HCT116 (cell line): ENCODE measurements around the gene TXNDC11. TPM values are rescaled to one million over a fixed set of nuclear protein-coding genes. Genes with fewer than 3 reads are reported as not detected.
A peak's percentile ranks its signal among the peaks of the same experiment; 100 is the strongest.

Experiments
- ATAC-seq: fragments of 200-7000 bp; cut with Tn5 transposase; 2 replicates; pipeline ENCODE4 v1.9.1; 2020; ENCODE audit warnings: mild to moderate bottlenecking, moderate library complexity
- BruUV-seq: library from RNA; stranded (reverse); fragments of 400-500 nt; replicated peaks from 2 replicates; lab custom pipeline; 2021; lab: Mats Ljungman, UMichigan
- CTCF ChIA-PET: fragments of 300-600 bp; sonication (Branson Sonifier 250); formaldehyde crosslinking; loops from one replicate; lab custom pipeline; 2021; ENCODE audit warnings: antibody characterized with exemption; lab: Charles Lee
- POLR2A ChIA-PET: fragments of 300-600, 350-600 bp; sonication (Branson Sonifier 250); formaldehyde crosslinking; loops from one replicate; lab custom pipeline; 2021; ENCODE audit warnings: antibody characterized with exemption; lab: Charles Lee
- RAD21 ChIA-PET, 2 experiments: fragments of 300-600 bp; sonication (Branson Sonifier 250); formaldehyde crosslinking; loops; one replicate each; lab custom pipeline; 2023; ENCODE audit warnings: low total read pairs in 2 of 2; ENCODE audit not compliant: uncharacterized antibody in 2 of 2, unreplicated experiment in 2 of 2, low non-redundant PET in 1 of 2; lab: Charles Lee
- DNase-seq: peaks from one replicate; pipeline ENCODE4 v3.0.0-alpha.2; 2010; ENCODE audit warnings: low read depth, low spot score
- H2AFZ ChIP-seq: fragments of 200-600 bp; shearing (Covaris generic), sonication (generic); 2 replicates; pipeline ENCODE4 v1.6.1; 2017; ENCODE audit warnings: low read depth, mixed run types, mixed read lengths, antibody characterized with exemption, low read length; ENCODE audit not compliant: poor library complexity, severe bottlenecking
- H3K27ac ChIP-seq: 2 replicates; pipeline ENCODE4 v1.5.1; 2012; ENCODE audit warnings: low read depth, low read length
- H3K27me3 ChIP-seq: fragments of 200-600 bp; sonication (generic); 2 replicates; pipeline ENCODE4 v1.6.1; 2016; ENCODE audit warnings: mixed run types, low read length, mixed read lengths; ENCODE audit not compliant: insufficient read depth
- H3K36me3 ChIP-seq, 2 experiments: fragments of 200-500 bp in 1 of 2; fragments of 200-600 bp in 1 of 2; sonication (Bioruptor generic) in 1 of 2; sonication (generic) in 1 of 2; 2 replicates each; pipeline versions ENCODE4 v1.5.1 to v1.6.1; 2014 to 2016; ENCODE audit warnings: low read length in 2 of 2, inconsistent platforms in 1 of 2, mixed read lengths in 1 of 2, mixed run types in 1 of 2; ENCODE audit not compliant: insufficient read depth in 2 of 2, control insufficient read depth in 1 of 2
- H3K4me1 ChIP-seq, 2 experiments: fragments of 200-600 bp in 1 of 2; sonication (generic) in 1 of 2; 2 replicates each; pipeline versions ENCODE4 v1.5.1 to v1.6.1; 2012 to 2017; ENCODE audit warnings: low read length in 2 of 2, inconsistent platforms in 1 of 2, mild to moderate bottlenecking in 1 of 2, mixed read lengths in 1 of 2, mixed run types in 1 of 2, moderate library complexity in 1 of 2; ENCODE audit not compliant: insufficient read depth in 2 of 2, control insufficient read depth in 1 of 2
- H3K4me2 ChIP-seq: fragments of 200-600 bp; sonication (generic); 2 replicates; pipeline ENCODE4 v1.6.1; 2017; ENCODE audit warnings: mixed run types, low read length, mixed read lengths
- H3K4me3 ChIP-seq, 2 experiments: fragments of 200-600 bp in 1 of 2; sonication (generic) in 1 of 2; replicated peaks in 1 of 2; 2 replicates each; pipeline ENCODE4 v1.5.1; 2011 to 2016; ENCODE audit warnings: low read length in 2 of 2, control low read depth in 1 of 2, low read depth in 1 of 2, mild to moderate bottlenecking in 1 of 2, mixed read lengths in 1 of 2, mixed run types in 1 of 2
- H3K79me2 ChIP-seq: fragments of 200-600 bp; sonication (generic); 2 replicates; pipeline ENCODE4 v1.6.1; 2017; ENCODE audit warnings: mild to moderate bottlenecking, mixed run types, low read length, moderate library complexity, mixed read lengths; ENCODE audit not compliant: insufficient read depth
- H3K9ac ChIP-seq: fragments of 200-600 bp; sonication (generic); 2 replicates; pipeline ENCODE4 v1.6.1; 2016; ENCODE audit warnings: low read length, mixed read lengths
- H3K9me2 ChIP-seq: fragments of 200-600 bp; sonication (generic), shearing (Covaris generic); 2 replicates; pipeline ENCODE4 v1.6.1; 2017; ENCODE audit warnings: mixed run types, mild to moderate bottlenecking, moderate library complexity; ENCODE audit not compliant: insufficient read depth
- H3K9me3 ChIP-seq, 2 experiments: fragments of 200-500 bp in 1 of 2; fragments of 200-600 bp in 1 of 2; sonication (Bioruptor generic) in 1 of 2; sonication (generic) in 1 of 2; 2 replicates each; pipeline ENCODE4 v1.6.1; 2014 to 2017; ENCODE audit warnings: low read length in 2 of 2, mixed read lengths in 2 of 2, inconsistent platforms in 1 of 2, low read depth in 1 of 2, mild to moderate bottlenecking in 1 of 2, mixed run types in 1 of 2, moderate library complexity in 1 of 2; ENCODE audit not compliant: control insufficient read depth in 1 of 2, insufficient read depth in 1 of 2
- H4K20me1 ChIP-seq: fragments of 200-600 bp; sonication (generic), shearing (Covaris generic); 2 replicates; pipeline ENCODE4 v1.6.1; 2017; ENCODE audit warnings: mixed run types, mild to moderate bottlenecking, moderate library complexity; ENCODE audit not compliant: insufficient read depth
- CBX3 ChIP-seq: IDR thresholded peaks from 2 replicates; pipeline ENCODE4 v1.6.1; 2012; ENCODE audit warnings: low read depth
- EZH2 ChIP-seq: fragments of 200-600 bp; sonication (generic); IDR thresholded peaks from 2 replicates; pipeline ENCODE4 v1.6.1; 2017; ENCODE audit warnings: antibody characterized with exemption, mixed run types
- EZH2phosphoT487 ChIP-seq: fragments of 200-600 bp; IDR thresholded peaks from 2 replicates; pipeline ENCODE4 v1.6.1; 2018; ENCODE audit warnings: antibody characterized with exemption, borderline replicate concordance
- FOSL1 ChIP-seq: IDR thresholded peaks from 2 replicates; pipeline ENCODE4 v1.6.1; 2012; ENCODE audit warnings: low read depth
- POLR2AphosphoS5 ChIP-seq: IDR thresholded peaks from 2 replicates; pipeline ENCODE4 v1.6.1; 2011; ENCODE audit warnings: mild to moderate bottlenecking, low read depth, low read length, moderate library complexity
- RAD21 ChIP-seq: IDR thresholded peaks from 2 replicates; pipeline ENCODE4 v1.6.1; 2012; ENCODE audit warnings: low read depth, mild to moderate bottlenecking
- TCF7L2 ChIP-seq: IDR thresholded peaks from 2 replicates; pipeline ENCODE4 v1.7.0; 2011; ENCODE audit warnings: borderline replicate concordance, inconsistent platforms; ENCODE audit not compliant: insufficient read depth, insufficient read length; ENCODE audit errors: extremely low read depth
- YY1 ChIP-seq: IDR thresholded peaks from 2 replicates; pipeline ENCODE4 v1.6.1; 2011; ENCODE audit warnings: low read length, low read depth, moderate library complexity, mild to moderate bottlenecking; ENCODE audit not compliant: insufficient replicate concordance; ENCODE audit errors: extremely low read depth
- ZNF274 ChIP-seq: fragments of 200-500 bp; sonication (Bioruptor generic); IDR thresholded peaks from 2 replicates; pipeline ENCODE4 v1.6.1; 2014; ENCODE audit warnings: mild to moderate bottlenecking, low read depth, low read length, inconsistent platforms
- intact Hi-C: fragments of 100-400 bp; cut with micrococcal nuclease; formaldehyde crosslinking; loops from 2 replicates; pipeline ENCODE4 v1.10.0; 2022
- total RNA-seq: library from RNA; stranded (reverse); gene quantifications from one replicate; pipeline ENCODE4 v1.2.1, GENCODE V29; 2021; ENCODE audit not compliant: unreplicated experiment

TXNDC11 gene
- total RNA-seq, 1 experiment from 2014 or later: 26.8 TPM

DNA sequence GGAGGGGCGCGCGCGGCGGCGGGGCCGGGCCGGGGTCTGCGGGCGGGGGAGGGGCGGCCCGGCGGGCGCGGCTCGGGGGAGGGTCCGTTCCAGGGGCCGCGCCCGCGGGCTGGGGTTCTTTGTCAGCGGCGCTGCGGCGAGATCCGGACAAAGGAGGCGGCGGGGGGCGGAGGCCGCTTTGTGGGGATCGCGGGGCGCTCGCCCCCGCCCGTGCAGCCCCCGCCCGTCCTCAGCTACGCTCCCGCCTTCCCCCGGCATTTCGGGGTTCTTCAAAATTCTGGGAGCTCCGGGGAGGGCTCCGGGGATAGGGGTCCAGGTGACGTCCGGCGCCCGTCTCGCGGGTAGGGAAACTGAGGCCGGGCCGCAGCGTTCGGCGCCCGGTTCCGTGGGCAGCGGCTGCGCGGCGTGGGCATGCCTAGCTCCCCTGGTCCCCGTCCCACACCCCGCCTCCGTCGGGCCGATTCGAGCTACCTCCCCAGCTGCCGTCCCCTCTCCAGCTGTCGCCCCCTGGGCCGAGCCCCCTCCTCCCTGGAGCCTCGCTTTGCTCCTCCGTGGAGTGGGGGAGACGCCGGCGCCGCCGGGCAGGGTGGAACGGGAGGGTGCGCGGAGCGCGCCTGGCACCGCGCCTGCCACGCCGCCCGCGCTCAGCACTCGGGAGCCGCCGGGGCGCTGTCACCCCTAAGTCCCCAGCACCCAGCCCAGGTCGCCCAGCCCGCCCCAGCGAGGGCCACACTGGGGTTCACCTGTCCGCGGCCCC is 73.9 kb downstream of the TXNDC11 start:
- Histone ChIP-seq H3K4me1 (peaks cover 16 to 40% of the 10 kb centered on the region in 2 experiments; a peak in 3 of 4 replicates), H3K4me2 (peak overlapping the region; percentile 85), H3K79me2 (no peaks in the 10 kb centered on the region), H3K27ac (no peak overlapping the region; the same call in 1 of the 2 replicates), H3K9me3 (no peaks in the 10 kb centered on the region), H3K27me3 (no peaks in the 10 kb centered on the region), H2AFZ (no peak overlapping the region), H3K9me2 (no peaks in the 10 kb centered on the region), H4K20me1 (no peaks in the 10 kb centered on the region), H3K36me3 (no peaks in the 10 kb centered on the region), H3K4me3 (peak overlapping the region; percentile 63 to 66), H3K9ac (peak overlapping the region; percentile 60)
- TF ChIP-seq FOSL1 (no peak), TCF7L2 (no peak), EZH2 (no peak), POLR2AphosphoS5 (no peak), EZH2phosphoT487 (no peak), CBX3 (no peak), RAD21 (no peak), YY1 (no peak), ZNF274 (no peak)
- RAD21 ChIA-PET: no interaction called here
- POLR2A ChIA-PET: no interaction called here
- BruUV-seq: no TSS peak
- DNase-seq (no peak), ATAC-seq (peak; percentile 1; the same call in 1 of the 2 replicates)
- CTCF ChIA-PET: no interaction called here
- intact Hi-C loops: no loop called here
